Upper lobe of left lung (tissue), 4 donors: ENCODE measurements around the gene ANKRD11.
"Not testable (repeated sequence)": the region's sequence is repeated elsewhere in the genome, so short reads cannot be mapped to it uniquely, and the experiment has no call there.

Experiments
- CTCF ChIP-seq, 6 experiments: fragments of 450-650 bp in 4 of 6; fragments of 200-600 bp in 2 of 6; sonication (generic) in 2 of 6; IDR thresholded peaks; one replicate each; pipeline ENCODE4 v1.5.1; 2016 to 2019; ENCODE audit warnings: antibody characterized with exemption in 6 of 6
- POLR2A ChIP-seq, 4 donors: fragments of 450-650 bp; IDR thresholded peaks; one replicate each; pipeline ENCODE4 v1.5.1; 2016 to 2017; ENCODE audit warnings: antibody characterized with exemption in 4 of 4, mild to moderate bottlenecking in 2 of 4

- not testable (repeated sequence) for TF ChIP-seq CTCF, POLR2A (IDR thresholded peaks at IDR 0.05)
Measured at GRCh38 chr16:89362540-89363223, 127.7 kb downstream of the ANKRD11 start.
